Measurements from ENCODE around the gene C1orf210. TPM values are rescaled to one million over a fixed set of nuclear protein-coding genes. Genes with fewer than 3 reads are reported as not detected.

The C1orf210 gene
- total and polyA plus RNA-seq, 2 of the 4 experiments (the other 2 are of a cell fraction): not detected

- no peak overlapping the region for H3K23ac ChIP-seq (ENCODE audit: low read depth, low read length)
- no peak overlapping the region for H3K56ac ChIP-seq (ENCODE audit: extremely low read depth, insufficient read depth, low read length)
- no peak overlapping the region for H2BK5ac ChIP-seq (ENCODE audit: low read depth, low read length, poor library complexity, severe bottlenecking)
- H4K8ac ChIP-seq (ENCODE audit: low read depth in 2 of 2, low read length in 2 of 2): no peak overlapping the region; a peak in 1 of 4 replicates
- H2AFZ ChIP-seq (replicated peaks; ENCODE audit: low read length, poor library complexity): peak overlapping the region; percentile 32
- TF ChIP-seq MXI1 (IDR thresholded peaks at IDR 0.05; ENCODE audit: borderline replicate concordance, low read depth, low read length) (no peak), RAD21 (IDR thresholded peaks at IDR 0.05; ENCODE audit: low read length) (no peak), FOS (IDR thresholded peaks at IDR 0.05; ENCODE audit: low read depth, low read length) (no peak), MAZ (IDR thresholded peaks at IDR 0.05; ENCODE audit: borderline replicate concordance, low read depth, low read length) (peak; percentile 92; the same call in 1 of the 2 replicates), BHLHE40 (IDR thresholded peaks at IDR 0.05; ENCODE audit: low read depth, low read length) (no peak), CEBPB (IDR thresholded peaks at IDR 0.05; ENCODE audit: low read depth, low read length) (peak; percentile 48), CHD1 (IDR thresholded peaks at IDR 0.05; ENCODE audit: low read depth, low read length) (no peak), CTCF (conservative IDR thresholded peaks at IDR 0.05; ENCODE audit: low read depth, low read length) (no peak)
- BruUV-seq (replicated peaks): no TSS peak
- WGBS, 2 experiments (ENCODE audit: extremely low coverage in 2 of 2, insufficient read length in 1 of 2): no CpG with 5 or more reads among the region's 9 CpGs
- peaks cover 4% of the 10 kb centered on the region; the same call in 1 of the 2 replicates for H3K4me1 ChIP-seq (ENCODE audit: control insufficient read depth, insufficient read depth, low read length)
- H3K4ac ChIP-seq (ENCODE audit: low read depth, low read length): no peak overlapping the region
- ATAC-seq (ENCODE audit: low read depth): peak; percentile 97
- no peak overlapping the region for H2BK15ac ChIP-seq (ENCODE audit: low read depth, low read length)
- in situ Hi-C loops (cut with MboI; ENCODE audit: low sequenced_read_pairs): no loop called here
- 0 out of 2 replicates have a peak overlapping the region, but pooled peaks have one; percentile 10 for H3K14ac ChIP-seq (replicated peaks; ENCODE audit: low read depth, low read length)
- no peak overlapping the region for H2AK9ac ChIP-seq (replicated peaks; ENCODE audit: low read depth, low read length, poor library complexity)
- peaks cover 2% of the 10 kb centered on the region; the same call in 1 of the 2 replicates for H3K27me3 ChIP-seq (ENCODE audit: control insufficient read depth, insufficient read depth, low read length)
- H4K5ac ChIP-seq (ENCODE audit: low read depth, low read length): no peak overlapping the region; the same call in 1 of the 2 replicates
- no peak overlapping the region for H3K9ac ChIP-seq (ENCODE audit: low read depth, low read length)
- H3K4me2 ChIP-seq (ENCODE audit: low read depth, low read length): no peak overlapping the region
- ChIA-PET POLR2A (ENCODE audit: unreplicated experiment) (no interaction called here), CTCF (no interaction called here)
- DNase-seq: peak; percentile 84
- no peak overlapping the region; the same call in 1 of the 2 replicates for H3K18ac ChIP-seq (ENCODE audit: low read depth, low read length)
- no peak overlapping the region for H3K4me3 ChIP-seq (ENCODE audit: insufficient read depth, low read depth, low read length)
- no peaks in the 10 kb centered on the region for H4K20me1 ChIP-seq (ENCODE audit: insufficient read depth, low read length)
- no peak overlapping the region for H2BK120ac ChIP-seq (ENCODE audit: low read depth, low read length)
- peak overlapping the region; percentile 17; the same call in 1 of the 2 replicates for H2BK20ac ChIP-seq (ENCODE audit: low read depth, low read length)
- dilution Hi-C loops (cut with HindIII; ENCODE audit: low sequenced_read_pairs, unreplicated experiment): no loop called here
- H3K9me1 ChIP-seq (ENCODE audit: insufficient read depth, low read length): no peaks in the 10 kb centered on the region
- H2AK5ac ChIP-seq (ENCODE audit: low read depth, low read length): no peak overlapping the region
- H3K27ac ChIP-seq (ENCODE audit: insufficient read depth, low read length): no peak overlapping the region
- H3K9me3 ChIP-seq (ENCODE audit: control insufficient read depth, insufficient read depth, low read length): peaks cover 4% of the 10 kb centered on the region; the same call in 1 of the 2 replicates
- no peaks in the 10 kb centered on the region for H3K36me3 ChIP-seq (ENCODE audit: control insufficient read depth, insufficient read depth, low read length)
- H4K91ac ChIP-seq (ENCODE audit: insufficient read depth, low read depth, low read length): no peak overlapping the region
- H3K79me1 ChIP-seq (ENCODE audit: low read depth in 1 of 2, low read length in 2 of 2): no peaks in the 10 kb centered on the region
- intact Hi-C loops (cut with micrococcal nuclease): no loop called here
Observed at GRCh38 chr1:43267291-43267805, 18.0 kb downstream of the C1orf210 start.
